Stimulated activated CD8-positive, alpha-beta memory T cell treated with anti-CD3 and anti-CD28 coated beads, Interleukin-12 subunit alpha, Interleukin-12 subunit beta, amount 100 ng/mL, for 24 hours (primary cell): Measurements from ENCODE around the gene BTBD17.
A peak's percentile ranks its signal among the peaks of the same experiment; 100 is the strongest.

Source experiments
- DNase-seq: peaks from one replicate; pipeline ENCODE4 v3.0.0-alpha.2; 2020; ENCODE audit errors: extremely low read depth

BTBD17 gene

DNA sequence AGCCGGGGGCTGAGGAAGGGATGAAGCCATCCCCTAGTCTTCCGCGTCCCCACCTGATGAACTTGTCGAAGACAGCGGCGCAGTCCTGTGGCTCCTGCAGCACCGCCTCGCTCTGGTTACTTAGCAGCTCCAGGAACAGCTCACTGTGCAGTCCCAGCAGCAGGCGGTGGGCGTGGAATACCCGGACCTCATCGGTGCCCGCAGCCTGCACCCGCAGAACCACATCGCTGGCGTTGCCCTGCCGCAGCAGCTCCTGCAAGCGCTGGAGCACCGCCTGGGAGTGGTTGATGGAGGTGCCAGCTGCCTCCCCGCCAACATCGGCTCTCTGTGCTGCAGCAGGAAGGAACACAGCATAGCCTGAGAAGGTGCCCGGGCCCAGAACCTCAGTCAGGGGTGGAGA, 1.8 kb downstream of the BTBD17 start:
- no peak for DNase-seq

DNA sequence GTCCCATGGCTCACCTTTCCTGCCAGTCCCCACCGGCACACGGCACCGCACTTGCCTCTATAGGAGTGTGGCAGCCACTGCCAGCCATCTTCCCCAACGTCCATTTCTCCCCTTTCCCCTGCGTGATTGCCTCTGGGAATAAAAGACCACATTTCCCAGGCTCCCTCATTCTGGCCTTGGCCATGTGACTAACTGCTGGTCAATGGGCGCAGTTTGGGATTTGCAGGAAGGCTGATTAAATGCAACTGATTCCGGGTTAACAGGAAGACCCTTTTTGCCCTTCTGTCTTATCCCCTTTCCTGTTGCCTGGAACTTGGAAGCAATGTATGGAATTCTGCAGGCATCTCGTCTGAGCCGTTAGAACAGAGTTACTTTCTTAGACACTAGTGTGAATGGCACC, 3.0 kb downstream of the BTBD17 start:
- no peak for DNase-seq

DNA sequence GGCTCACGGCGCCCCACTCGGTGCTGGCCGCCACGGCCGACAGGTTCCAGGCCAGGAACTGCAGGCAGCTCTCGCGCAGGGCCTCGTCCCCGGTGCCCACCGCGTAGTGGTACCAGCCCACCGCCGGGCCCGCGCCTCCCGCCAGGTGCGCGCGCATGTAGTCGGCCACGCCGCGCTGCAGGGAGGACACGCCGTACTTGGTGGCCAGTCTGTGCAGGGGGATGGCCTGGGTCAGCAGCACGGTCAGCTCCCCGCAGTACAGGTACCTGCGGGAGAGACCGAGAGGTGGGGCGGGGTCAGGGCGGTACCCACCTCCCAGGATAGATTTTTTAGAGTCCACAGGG, 4.2 kb downstream of the BTBD17 start:
- DNase-seq = no peak

DNA sequence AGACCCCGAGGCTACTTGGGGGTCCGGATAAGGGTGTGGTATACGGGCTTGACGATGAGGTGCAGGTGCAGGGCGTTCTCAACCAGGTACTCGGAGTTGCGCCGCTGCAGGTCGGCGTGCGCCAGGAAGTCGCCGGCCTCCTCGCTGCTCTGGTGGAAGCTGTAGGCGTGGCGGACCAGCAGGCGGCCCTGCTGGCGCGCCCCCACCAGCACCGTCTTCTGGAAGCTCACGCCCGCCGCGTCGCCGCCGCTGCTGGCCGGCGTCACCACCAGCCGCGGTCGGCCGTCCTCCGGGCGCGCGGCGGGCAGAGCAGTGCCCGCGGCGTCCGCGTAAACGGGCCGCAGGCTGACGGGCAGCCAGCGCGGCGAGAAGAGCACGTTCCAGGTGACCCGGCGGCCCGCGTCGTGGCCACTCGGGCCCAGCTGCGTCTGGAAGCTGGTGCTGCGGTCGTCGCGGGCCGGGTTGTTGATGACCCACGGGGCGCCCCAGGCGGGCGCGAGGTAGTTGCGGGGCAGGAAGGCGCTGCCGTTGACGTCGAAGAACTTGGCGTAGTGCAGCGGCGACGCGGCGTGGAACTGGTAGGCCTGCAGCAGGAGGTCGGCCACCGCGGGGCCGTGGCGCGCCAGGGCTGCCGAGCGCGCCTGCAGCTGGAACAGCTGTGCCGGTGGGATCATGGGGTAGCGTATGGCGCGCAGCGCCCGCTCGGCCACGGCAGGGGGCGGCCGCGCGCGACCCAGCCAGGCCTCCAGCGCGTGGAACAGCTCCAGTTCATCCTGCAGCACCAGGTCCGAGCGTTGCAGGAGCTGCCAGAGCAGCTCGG, 4.8 kb downstream of the BTBD17 start:
- DNase-seq = no peak

DNA sequence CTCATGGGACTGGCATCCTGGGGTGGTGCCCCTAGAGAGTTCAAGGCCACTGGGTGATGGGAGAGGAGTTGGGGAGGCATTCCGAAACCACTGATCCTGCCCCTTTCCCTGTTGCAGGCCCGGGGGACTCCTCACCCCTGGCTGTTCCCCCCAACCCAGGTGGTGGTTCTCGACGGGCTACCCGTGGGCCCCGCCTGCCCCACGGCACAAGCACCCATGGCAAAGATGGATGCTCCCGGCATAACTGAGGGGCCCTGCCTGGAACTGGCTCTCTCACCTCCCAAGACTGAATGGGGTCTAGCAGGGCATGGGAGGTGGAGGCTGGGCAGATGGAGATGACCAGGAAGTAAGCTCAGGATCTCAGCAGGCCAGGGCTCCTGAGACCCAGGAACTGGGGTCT, 6.6 kb downstream of the BTBD17 start:
- no peak for DNase-seq

DNA sequence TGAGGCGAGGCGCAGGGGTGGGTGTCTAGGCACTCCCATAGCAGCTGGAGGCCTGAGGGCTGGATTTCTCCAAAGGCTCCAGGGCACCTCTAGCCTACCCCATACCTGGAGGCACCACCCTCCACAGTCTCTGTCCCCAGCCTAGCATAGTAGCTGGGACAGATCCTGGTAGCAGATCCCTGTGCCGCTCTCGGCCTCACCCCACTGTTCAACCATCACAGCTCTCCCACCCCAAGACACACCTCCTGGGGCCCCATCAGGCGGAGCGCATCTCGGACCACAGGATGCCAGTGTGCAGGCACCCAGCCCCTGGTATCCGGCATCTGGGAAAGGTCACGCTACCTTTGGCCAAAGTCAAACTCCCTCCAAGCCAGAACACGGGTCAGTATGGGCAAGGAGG, 7.1 kb downstream of the BTBD17 start:
- no peak for DNase-seq

DNA sequence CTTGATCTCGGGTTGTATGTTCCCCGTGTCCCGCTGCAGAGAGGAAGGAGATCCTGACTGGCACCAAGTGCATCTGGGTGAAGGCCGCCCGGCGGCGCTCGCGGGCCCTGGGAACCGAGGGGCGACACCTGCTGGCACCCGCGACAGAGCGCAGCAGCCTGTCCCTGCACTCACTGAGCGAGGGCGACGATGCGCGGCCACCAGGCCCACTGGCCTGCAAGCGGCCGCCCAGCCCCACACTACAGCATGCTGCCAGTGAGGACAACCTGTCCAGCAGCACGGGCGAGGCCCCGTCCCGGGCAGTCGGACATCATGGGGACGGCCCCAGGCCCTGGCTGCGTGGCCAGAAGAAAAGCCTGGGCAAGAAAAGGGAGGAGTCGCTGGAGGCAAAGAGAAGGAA, 7.5 kb downstream of the BTBD17 start:
- DNase-seq = peak; percentile 25

DNA sequence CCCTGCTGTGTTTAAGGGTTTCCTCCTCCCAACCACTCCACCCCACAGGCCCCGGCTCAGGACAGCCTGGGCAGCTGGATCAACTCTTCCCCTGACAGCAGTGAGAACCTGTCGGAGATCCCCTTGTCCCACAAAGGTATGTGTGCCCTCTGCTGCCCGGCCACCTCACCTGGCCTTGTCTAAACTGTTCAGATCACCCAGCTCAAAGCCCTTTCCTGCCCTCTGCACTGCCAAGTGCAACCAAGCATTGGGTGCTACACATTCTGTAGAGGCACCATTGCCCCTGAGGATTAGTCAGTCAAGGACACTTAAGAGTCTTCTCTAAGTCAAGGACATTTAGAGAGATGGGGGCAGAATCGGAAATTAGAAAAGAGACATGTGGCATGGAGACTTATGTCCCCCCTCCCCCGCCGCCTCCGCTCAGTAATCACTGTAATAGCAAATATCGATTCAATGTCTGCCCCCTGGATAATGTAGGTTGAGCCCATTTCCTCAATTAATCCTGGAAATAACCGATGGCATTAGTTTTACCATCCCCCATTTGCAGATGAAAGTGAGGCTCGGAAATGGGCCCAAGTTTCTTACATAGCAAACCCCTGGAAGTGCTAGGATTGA, 8.1 kb downstream of the BTBD17 start:
- DNase-seq = no peak

DNA sequence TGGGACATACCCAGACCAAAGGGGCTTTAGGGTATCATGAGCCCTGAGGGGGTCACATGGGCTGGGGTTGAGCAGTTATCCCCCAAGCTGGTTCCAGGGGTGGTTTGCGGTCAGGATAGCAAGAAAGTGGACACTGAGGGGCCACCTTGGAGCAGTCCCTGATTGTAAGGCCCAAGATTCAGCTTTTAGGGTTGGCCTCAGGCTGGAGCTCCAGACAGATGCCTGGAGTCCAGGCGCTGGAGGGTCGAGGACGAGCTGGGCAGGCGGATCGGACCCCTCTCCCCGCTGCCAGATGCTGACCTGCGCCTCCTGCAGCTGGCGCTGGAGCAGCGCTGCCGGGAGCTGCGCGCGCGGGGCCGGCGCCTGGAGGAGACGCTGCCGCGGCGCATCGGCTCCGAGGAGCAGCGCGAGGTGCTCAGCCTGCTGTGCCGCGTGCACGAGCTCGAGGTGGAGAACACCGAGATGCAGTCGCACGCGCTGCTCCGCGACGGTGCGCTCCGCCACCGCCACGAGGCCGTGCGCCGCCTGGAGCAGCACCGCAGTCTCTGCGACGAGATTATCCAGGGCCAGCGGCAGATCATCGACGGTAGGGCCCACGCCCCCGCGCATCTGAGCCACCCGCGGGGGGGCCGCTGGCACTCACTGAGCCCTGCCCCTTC, 10.0 kb downstream of the BTBD17 start:
- no peak for DNase-seq

DNA sequence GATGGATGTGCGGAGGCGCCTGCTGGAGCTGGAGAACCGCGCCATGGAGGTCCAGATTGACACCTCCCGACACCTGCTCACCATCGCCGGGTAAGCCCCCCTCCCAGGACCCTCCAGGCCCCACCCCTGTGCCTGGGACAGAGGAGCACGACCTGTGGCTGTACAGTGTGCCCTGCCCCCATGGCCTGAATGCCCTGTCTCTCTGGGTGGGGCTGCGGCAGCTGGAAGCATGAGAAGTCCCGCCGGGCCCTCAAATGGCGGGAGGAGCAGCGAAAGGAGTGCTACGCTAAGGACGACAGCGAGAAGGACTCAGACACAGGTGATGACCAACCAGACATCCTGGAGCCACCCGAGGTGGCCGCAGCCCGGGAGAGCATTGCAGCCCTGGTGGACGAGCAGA, 11.2 kb downstream of the BTBD17 start:
- DNase-seq = no peak

DNA sequence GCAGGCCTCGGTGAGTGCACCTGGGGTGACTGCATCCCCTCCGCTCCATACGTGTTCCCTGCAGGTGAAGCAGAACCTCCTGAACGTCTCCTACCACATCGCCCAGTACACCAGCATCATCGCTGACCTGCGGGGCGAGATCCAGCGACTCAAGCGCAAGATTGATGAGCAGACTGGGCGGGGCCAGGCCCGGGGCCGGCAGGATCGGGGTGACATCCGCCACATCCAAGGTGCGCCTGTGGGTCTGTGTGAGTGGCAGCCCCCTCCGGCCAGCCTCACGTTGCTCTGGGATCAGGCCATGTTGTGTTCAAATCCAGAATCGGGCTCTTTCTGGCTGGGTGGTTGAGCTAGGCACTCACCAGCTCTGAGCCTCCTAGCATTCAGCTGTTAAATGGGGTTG, 12.5 kb downstream of the BTBD17 start:
- no peak for DNase-seq

DNA sequence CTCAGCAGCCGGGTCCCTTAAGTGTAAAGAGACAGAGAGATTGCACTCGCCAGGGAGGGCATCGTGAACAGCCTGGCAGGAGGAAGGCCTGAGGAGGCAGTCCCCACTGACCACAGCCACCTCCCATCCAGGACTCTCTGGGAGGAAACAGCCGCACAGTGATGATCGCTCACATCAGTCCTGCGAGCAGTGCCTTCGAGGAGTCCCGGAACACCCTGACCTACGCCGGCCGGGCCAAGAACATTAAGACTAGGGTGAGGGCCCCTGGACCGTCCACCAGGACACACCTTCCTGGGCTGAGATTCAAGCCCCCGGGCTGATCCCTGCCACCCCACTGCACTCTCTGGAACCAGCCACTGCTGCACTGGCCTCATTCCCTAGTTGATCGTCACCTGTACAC, 14.0 kb downstream of the BTBD17 start:
- DNase-seq = no peak

DNA sequence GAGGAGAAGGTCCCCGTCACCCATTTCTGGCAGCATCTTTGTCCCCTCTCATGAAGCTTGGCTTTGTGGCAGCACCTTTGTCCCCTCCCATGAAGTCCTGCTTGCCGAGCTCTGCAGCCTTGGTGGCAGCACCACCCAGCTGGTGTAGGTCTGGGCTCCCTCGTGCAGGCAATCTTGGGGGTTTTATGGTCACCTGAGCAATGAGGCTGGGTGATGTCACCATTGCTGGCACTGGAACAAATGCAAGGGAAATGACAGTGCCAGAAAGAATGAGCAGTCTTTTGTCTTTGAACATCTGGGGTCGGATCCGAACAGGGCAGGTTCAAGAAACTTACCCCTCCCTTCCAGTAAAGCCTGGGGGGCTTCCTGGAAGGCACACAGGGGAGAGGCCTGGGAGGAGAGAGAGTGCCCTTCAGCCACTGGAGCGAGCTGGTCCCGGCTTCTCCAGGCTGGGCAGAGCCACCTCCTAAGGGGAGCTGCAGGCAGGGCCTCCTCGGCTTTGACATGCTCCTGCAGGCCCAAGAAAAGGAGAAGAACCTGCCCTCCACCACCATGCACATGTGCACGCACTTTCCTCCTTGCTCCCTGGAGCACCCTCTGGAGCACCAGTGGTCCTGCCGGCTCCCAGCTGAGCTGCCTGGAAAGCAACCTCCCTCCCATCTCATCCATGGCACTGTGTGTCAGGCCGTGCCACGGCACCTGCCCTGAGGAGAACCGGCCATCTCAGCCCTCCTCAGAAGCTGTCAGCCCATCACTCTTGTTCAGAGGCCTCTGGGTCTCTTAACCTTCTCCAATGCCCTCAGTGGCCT, 16.0 kb downstream of the BTBD17 start:
- no peak for DNase-seq

DNA sequence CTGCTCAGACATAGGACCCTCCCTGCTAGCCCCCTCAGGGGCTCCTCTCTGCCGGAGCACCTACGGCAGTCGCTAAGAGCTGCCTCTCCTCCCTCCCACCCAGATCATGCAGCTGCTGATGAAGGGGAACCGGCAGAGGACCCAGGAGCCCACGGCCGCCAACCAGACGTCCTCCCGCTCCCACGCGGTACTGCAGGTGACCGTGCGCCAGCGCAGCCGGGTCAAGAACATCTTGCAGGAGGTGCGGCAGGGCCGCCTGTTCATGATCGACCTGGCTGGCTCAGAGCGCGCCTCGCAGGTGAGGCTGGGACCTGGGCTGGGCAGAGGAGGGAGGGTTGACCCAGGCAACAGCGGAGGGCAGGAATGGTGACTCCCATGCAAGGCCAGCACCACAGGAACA, 17.0 kb downstream of the BTBD17 start:
- DNase-seq = no peak

DNA sequence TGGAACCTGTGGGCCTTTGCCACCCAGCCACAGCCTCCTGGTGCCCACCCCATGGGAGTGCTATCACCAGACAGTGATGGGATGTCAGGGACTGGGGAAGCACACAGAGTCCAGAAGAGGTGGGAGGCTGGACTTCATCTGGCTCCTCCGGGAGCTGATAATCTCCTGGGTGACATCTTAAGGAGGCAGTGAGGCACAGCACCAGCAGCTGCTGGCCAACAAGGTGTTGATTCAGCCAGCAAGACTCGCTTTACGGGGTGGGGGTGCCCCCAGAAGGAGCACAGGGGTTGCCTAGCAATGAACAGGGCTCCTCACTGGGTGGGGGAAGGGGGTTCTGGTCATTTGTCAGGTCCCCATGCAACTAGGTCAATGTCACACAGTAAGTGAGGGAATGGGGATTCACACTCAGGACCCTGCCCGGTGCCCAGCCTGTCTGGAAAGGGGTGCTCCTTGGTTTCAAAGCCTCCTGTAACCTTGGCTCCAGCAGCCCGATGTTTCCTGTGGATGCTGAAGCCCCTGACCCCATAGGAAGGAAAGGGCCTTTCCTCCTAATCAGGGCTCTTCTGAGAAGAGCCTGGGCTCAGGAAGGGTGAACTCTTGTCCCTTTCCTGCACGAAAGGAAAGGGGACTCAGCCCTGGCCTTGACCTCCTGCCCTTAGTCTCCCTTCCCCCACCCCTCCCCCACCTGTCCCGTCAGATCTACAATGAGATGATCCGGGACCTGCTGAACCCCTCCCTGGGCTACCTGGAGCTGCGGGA, 18.0 kb downstream of the BTBD17 start:
- DNase-seq = no peak

DNA sequence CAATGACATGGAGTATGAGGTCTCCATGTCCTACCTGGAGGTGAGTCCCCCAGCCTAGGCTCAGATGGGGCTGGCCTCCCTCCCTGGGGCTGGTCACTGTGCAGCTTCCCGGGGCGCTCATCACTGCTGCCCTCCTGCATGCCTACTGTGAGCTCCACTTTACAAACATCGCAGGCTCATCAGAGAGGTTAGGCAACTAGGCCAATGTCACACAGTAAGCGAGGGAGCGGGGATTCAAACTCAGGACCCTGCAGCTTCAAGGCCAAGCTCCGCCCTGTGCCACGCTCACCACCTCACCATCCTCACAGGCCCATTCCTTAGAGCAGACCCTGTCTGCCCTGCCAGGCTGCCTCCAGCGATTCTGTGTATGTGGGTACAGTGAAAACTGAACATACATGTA, 18.5 kb downstream of the BTBD17 start:
- DNase-seq = no peak

DNA sequence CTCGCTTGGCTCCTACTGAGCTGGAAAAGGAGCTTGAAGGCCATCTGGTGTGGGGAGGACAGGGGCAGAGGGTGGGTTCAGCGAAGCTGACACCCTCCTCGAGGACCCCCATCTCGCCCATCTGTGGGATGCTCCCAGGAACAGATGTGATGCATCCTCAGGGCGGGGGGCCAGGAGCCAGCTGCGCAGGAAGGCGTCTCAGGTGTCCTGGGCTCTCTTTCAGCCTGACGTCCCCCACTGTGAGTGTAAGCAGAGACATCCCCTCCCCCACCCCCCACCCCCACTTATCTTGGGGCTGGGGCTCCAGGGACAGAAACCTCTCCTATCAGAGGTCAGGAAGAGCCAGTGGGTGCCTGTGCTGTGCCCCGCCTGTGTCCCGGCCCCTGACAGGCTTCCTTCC, 19.4 kb downstream of the BTBD17 start:
- no peak for DNase-seq

DNA sequence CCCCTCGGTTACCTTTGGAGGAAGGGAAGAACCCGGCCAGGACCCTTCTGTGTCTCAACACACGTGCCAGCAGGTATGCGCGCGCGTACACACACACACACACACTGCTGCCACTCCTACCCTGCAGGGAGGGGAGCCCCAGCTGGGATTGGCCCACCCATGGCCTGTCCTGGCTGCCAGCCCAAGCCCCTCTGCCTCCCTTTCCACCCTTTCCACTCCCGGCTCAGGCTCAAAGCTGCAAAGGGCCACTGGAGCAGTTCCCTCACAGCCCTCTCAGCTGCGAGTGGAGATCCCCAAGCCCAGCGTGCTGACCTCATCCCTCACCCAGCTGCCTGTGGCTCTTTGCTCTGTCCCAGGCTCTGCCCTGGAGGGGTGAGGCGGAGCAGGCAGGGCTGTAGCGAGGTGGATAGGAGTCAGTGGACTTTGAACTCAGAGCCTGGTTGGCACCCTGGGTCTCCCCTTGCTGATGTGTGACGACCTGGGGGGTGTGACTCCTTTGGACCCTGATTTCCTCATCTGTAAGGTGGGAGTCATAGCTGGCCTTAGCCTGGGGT, 21.1 kb downstream of the BTBD17 start:
- no peak for DNase-seq

DNA sequence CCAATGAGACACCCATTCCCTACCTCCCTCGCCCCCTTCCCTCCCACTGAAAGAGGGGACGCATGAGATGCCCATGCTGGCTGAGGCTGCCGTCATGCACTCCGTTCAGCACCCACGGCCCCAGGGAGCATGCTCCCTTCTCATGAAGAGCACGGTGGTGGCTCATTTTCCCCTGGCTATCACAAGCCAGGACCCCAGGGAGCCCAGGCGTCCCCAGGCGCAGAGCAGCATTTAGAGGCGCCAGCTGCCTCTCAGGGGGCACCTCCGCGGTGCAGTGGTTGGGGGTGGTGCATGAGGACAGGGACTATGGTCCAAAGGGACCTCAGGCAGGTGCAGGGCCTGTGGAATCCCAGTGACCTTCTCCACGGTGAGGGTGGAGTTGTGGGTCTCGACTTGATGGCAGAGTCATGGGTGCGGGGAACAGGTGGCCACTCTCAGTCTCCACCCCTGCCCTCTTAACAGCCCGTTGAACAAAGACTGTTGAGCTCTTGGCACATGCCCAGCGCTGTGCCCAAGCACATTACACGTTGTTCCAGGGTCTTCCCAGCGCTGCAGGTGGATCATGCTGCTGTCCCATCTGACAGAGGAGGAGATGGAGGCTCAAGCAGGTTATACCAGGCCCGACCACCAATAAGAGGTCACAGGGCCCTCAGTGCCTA, 22.0 kb downstream of the BTBD17 start:
- no peak for DNase-seq

DNA sequence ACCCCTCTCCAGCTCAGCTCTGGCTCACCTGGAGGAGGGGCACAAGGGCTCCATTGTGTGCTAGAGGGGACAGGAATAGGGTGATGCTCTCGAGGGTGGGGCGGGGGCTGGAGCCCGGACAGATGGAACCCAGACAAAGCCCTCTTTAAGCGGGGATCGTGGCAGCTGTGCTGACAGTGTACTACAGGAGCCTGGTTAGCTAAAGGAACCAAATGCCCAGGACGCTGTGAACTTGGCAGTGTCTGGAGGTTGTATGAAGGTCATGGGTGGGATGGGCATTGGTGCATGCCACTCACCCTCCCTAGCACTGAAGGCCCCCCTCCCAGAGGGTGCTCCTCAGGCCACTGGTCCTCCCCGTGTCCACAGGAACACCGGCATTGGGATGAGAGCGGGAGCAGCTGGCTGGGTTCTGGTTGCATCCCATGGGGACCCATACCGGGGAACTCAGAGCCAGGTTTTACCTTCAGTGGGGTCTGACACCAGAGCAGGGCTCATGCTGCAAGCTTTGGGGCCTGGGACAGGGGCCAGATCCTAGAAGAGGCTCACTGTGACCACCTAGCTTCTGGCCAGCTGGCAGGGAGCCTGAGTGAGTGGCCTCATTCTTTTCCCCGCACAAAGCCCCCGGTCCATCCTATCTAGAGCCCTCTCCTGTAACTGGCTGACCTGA, 23.7 kb downstream of the BTBD17 start:
- no peak for DNase-seq
